Activated CD4-positive, CD25-positive, alpha-beta regulatory T cell treated with anti-CD3 and anti-CD28 coated beads, Interleukin-2, amount 50 U/mL, for 16 hours (primary cell): ENCODE data around the gene PEAK3.

Experiments used
- DNase-seq: peaks from one replicate; pipeline ENCODE4 v3.0.0-alpha.2; 2020; ENCODE audit warnings: low read depth, low spot score

PEAK3 gene

DNA sequence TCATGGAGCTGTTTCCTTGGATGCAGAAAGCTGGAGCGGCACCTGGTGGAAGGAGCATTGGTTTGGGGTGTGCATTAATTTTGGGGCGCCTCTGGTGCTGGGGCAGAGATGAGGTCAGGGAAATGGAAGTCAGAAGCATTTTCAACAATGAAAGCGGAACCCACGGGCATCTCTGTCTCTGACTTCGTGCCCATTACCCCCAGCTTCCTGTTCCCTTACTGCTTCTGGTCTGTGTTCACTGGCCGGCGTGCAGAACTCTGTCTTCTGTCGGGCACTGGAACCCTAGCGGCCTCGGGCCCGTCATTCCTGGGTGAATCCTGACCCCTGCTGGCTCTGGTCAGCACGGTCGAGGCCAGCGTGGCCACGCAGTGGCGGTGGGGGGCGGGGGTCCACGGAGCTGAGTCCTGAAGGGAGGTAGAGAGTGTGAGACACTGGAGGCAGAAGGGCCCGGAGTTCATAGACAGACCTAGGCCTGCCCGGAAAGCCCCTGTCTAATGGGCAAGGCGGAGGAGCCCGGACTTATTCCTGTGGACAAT is 33.9 kb upstream of the PEAK3 start:
- no peak for DNase-seq

DNA sequence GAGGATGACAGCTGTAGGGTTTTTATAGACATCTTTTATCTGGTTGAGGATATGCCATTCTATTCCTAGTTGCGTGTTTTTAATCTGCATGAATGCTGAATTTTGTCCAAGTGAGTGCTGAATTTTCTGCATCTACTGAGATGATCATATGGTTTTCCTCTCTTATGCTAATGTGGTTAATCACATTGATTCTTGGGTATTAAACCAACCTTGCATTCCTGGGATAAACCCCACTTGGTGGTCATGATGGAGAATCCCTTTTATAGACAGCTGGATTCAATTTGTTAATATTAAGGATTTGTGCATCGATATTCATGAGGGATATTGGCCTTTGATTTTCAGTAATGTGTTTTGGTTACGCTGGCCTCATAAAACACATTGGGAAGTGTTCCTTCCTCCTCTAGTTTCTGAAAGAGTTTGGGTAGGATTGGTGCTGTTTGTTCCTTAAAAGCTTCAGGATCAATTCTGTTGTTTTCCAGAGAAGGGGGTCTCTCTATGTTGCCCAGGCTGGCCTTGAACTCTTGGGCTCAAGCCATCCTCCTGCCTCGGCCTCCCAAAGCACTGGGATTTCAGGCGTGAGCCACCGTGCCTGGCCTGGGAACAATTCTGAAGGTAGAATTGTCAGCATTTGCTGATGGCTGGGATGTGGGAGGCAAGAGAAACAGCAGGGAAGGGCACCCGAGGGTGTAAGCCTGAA is 33.3 kb upstream of the PEAK3 start:
- DNase-seq = no peak

- no peak for DNase-seq
These were observed 31.0 kb upstream of the PEAK3 start for GRCh38 chr19:2312820-2313501.

GRCh38 chr19:2311093-2311492 is 29.1 kb upstream of the PEAK3 start:
- no peak for DNase-seq

DNA sequence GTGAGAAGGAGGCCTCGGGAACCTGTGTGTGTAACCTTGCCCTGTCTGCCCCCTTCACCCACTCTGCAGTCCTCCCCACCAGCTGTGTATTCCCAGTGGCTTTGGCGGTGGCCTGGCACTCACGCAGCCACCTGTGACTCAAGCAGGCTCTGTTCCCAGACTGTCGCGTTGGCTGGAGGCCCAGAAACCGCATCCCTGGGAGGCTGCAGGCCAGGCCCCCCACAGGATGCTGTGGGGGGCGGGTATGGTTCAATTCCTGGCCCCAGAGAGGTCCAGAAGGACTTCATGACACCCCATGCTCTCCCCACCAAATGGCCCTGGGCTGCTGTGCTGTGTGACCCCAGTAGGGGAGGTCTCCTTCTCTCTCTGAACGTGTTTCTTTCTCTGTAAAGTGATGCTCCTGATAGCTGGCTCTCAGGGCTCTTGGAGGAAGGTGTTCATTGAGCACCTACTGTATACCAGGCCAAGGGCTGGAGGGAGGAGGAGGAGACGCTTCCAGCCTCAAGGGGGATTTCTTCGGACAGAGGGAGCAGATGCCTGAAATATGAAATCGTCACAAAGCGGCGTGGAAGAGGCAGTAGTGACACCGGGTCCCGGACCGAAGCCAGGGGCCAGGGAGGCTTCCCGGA is 27.9 kb upstream of the PEAK3 start:
- DNase-seq = no peak

DNA sequence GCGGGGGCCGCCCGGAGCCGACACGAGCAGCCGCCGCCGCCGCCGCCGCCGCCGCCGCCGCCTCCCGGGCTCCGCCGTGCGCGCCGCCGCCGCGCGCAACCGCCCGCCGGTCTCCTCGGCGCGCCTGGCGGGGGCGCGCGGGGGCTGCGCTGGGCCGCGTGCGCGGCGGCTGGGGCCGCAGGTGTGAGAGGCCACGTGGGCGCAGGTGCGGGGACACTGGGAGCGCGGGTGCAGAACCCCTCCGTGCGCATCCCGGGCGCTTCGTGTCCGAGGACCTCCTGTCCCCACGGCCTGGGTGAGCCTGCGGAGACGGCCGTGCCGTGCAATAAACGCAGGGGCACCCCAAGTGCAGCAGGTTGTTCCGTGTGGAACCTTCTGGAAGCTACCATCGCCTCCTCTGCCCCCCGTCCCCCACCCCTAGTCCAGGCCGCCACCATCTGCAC is 26.2 kb upstream of the PEAK3 start, which contains the start of gene LINGO3:
LINGO3 (minus strand) TSS at position 41 of the 443 bp plus-strand sequence. CDS start 16,378 bp downstream, outside the sequence.
- no peak for DNase-seq

GRCh38 chr19:2307518-2308012 is 25.6 kb upstream of the PEAK3 start:
- DNase-seq = no peak

- no peak for DNase-seq
These were observed 25.0 kb upstream of the PEAK3 start for GRCh38 chr19:2306971-2307370.

DNA sequence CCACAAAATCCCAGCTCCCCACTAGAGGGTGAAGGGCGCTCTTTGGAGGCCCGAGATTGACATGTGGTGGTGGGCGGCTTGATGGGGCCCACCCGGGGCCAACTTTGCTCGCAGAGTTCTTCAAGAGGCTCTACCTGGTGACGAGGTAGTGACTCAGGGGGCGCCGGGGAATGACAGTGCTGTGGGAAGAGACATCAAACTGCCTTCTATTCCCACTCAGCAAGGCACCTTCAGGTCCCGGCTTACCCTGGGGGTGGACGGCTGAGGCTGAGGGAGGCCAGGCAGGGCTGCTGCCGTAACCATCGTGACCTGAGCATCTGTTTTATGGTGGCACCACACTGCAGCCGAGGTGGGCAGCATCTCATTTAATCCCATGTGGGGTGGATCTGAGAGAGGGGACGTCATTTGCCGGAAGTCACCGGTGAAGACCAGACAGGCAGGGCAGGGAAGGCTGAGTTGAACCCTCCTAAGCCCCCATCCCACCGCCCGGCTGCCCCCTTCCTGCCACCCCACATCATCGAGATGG is 24.4 kb upstream of the PEAK3 start:
- no peak for DNase-seq

- DNase-seq = no peak
These were observed 23.7 kb upstream of the PEAK3 start for GRCh38 chr19:2305452-2306280.

DNA sequence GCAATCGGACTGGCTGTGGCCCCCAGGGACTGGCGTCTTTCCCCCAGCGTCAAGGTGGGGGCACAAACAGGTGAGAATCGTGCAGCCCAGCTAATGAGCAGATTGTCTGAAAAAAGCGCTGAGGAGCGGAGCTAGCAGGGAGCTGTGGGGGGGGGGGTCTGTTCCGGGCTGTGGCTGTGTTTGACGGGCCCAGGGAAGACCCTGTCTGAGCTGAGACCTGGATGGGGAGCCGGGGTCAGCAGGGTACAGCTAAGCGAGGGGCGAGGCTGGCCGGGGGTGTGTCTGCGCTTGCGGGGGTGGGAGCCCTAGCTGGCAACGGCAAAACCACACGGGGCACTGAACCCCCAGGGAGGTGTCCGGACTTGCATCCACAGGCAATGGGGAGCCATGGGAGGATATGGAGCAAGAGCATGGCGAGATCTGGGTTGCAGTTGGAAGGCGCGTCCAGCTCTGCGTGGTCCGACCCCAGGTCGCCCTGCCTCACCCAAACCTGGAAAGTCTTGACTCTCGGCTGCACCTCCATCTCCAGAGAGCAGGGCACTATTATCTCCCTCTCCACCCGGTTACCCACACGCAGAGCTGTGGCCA is 21.3 kb upstream of the PEAK3 start:
- DNase-seq = no peak

- no peak for DNase-seq
These were observed 20.6 kb upstream of the PEAK3 start for GRCh38 chr19:2302319-2303210.

GRCh38 chr19:2300533-2300932 is 18.6 kb upstream of the PEAK3 start:
- DNase-seq = no peak

- DNase-seq = no peak
These were observed 14.2 kb upstream of the PEAK3 start for GRCh38 chr19:2296141-2296540.

- no peak for DNase-seq
These were observed 12.8 kb upstream of the PEAK3 start for GRCh38 chr19:2294687-2295335.

DNA sequence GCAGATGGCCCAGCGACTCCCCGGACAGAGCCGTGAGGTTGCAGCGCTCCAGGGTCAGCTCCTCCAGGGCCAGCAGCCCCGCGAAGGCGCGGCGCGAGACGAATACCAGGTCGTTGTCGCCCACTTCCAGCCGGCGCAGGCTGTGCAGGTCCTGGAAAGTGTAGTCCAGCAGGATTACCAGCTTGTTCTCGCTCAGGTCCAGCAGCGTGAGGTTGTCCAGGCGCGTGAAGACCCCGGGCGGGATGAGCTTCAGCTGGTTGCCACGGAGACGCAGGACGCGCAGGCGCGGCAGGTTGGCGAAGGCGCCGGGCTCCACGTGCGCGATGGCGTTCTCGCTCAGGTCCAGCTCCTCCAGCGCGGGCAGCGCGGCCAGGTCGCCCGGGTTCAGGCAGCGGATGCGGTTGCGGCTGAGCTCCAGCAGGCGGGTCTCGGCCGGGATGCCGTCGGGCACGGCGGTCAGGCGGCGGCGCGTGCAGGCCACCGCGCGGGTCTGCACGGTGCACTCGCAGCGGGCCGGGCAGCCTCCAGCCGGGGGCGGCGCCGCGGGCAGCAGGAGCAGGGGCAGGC is 9.3 kb upstream of the PEAK3 start:
- DNase-seq = no peak

GRCh38 chr19:2290441-2291184 is 8.6 kb upstream of the PEAK3 start:
- DNase-seq = no peak
